ENCODE measurements around the gene ARG2. TPM values are rescaled to one million over a fixed set of nuclear protein-coding genes. Genes with fewer than 3 reads are reported as not detected.

ARG2 gene
- total RNA-seq, 1 donor from 2014 or later: 113 TPM

DNA sequence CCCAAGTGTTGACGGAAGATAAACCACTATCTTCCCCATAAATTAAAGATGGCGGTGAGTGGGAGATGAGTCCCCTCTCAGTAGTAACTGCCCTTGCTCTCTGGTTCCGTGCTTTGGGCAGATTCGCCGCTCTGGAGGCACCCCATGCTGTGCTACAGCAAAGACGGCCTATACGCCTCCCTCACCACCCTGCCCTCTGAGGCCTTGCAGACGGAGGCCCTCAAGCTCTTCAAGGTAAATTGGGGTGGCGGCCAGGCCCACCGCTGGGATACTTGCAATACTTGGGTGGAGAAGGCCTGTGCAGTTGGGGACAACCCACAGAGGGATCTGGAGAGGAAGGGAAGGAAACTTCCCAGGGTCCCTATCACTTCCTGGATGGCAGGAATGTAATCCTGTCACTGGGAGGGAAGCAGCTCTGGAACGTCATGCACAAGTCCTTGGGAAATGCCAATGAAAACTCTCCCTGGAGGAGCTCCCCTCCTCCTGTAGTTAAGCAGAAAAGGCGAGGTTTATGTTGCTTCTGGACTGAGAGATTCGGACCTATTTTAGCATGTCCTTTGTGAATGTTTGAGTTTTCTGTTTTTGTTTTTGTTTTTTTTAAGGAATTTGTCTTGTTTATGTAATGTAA, 42.4 kb upstream of the ARG2 start:
- Histone ChIP-seq H3K36me3 (ENCODE audit: control insufficient read depth, insufficient read depth, low read length) (no peaks in the 10 kb centered on the region), H3K27me3 (ENCODE audit: control insufficient read depth, insufficient read depth, low read length) (no peaks in the 10 kb centered on the region), H3K4me3 (ENCODE audit: low read depth, low read length) (no peak overlapping the region)
- FAIRE-seq (no peak), DNase-seq (ENCODE audit: low read depth) (no peak)
- TF ChIP-seq, protein P1, sequence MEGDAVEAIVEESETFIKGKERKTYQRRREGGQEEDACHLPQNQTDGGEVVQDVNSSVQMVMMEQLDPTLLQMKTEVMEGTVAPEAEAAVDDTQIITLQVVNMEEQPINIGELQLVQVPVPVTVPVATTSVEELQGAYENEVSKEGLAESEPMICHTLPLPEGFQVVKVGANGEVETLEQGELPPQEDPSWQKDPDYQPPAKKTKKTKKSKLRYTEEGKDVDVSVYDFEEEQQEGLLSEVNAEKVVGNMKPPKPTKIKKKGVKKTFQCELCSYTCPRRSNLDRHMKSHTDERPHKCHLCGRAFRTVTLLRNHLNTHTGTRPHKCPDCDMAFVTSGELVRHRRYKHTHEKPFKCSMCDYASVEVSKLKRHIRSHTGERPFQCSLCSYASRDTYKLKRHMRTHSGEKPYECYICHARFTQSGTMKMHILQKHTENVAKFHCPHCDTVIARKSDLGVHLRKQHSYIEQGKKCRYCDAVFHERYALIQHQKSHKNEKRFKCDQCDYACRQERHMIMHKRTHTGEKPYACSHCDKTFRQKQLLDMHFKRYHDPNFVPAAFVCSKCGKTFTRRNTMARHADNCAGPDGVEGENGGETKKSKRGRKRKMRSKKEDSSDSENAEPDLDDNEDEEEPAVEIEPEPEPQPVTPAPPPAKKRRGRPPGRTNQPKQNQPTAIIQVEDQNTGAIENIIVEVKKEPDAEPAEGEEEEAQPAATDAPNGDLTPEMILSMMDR (IDR thresholded peaks at IDR 0.05; ENCODE audit: insufficient read depth, low read length, severe bottlenecking): no peak

- no peak for FAIRE-seq
- TF ChIP-seq, protein P1 (IDR thresholded peaks at IDR 0.05; ENCODE audit: insufficient read depth, low read length, severe bottlenecking): no peak
- no peak overlapping the region for H3K4me3 ChIP-seq (ENCODE audit: low read depth, low read length)
- H3K36me3 ChIP-seq (ENCODE audit: control insufficient read depth, insufficient read depth, low read length): no peaks in the 10 kb centered on the region
- no peak for DNase-seq (ENCODE audit: low read depth)
- no peaks in the 10 kb centered on the region for H3K27me3 ChIP-seq (ENCODE audit: control insufficient read depth, insufficient read depth, low read length)
Observed at GRCh38 chr14:67577909-67578749, 41.6 kb upstream of the ARG2 start.

- TF ChIP-seq, protein P1 (IDR thresholded peaks at IDR 0.05; ENCODE audit: insufficient read depth, low read length, severe bottlenecking): no peak
- Histone ChIP-seq H3K4me3 (ENCODE audit: low read depth, low read length) (no peak overlapping the region), H3K27me3 (ENCODE audit: control insufficient read depth, insufficient read depth, low read length) (no peaks in the 10 kb centered on the region), H3K36me3 (ENCODE audit: control insufficient read depth, insufficient read depth, low read length) (no peaks in the 10 kb centered on the region)
- no peak for FAIRE-seq
- DNase-seq (ENCODE audit: low read depth): no peak
Observed at GRCh38 chr14:67579040-67579439, 40.7 kb upstream of the ARG2 start.

DNA sequence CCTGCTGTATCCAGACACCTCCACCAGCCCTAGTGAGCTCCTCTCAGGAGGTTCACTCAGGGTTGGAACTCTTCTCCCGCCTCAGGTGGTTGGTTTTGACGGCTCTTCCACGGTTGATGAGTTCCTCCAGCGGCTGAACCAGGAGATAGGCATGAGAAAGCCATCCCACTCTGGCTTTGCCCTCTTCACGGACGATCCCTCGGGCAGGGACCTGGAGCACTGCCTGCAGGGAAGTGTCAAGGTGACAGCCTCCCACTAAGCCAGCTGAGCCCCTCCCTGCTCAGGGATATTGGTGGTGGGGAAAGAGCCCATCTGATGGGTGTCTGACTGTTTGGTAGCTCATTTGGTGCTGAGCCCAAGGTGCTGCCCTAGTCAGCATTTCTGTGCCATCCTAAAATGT, 40.1 kb upstream of the ARG2 start:
- DNase-seq (ENCODE audit: low read depth) (no peak), FAIRE-seq (no peak)
- Histone ChIP-seq H3K4me3 (ENCODE audit: low read depth, low read length) (no peak overlapping the region), H3K36me3 (ENCODE audit: control insufficient read depth, insufficient read depth, low read length) (no peaks in the 10 kb centered on the region), H3K27me3 (ENCODE audit: control insufficient read depth, insufficient read depth, low read length) (no peaks in the 10 kb centered on the region)
- TF ChIP-seq, protein P1 (IDR thresholded peaks at IDR 0.05; ENCODE audit: insufficient read depth, low read length, severe bottlenecking): no peak

DNA sequence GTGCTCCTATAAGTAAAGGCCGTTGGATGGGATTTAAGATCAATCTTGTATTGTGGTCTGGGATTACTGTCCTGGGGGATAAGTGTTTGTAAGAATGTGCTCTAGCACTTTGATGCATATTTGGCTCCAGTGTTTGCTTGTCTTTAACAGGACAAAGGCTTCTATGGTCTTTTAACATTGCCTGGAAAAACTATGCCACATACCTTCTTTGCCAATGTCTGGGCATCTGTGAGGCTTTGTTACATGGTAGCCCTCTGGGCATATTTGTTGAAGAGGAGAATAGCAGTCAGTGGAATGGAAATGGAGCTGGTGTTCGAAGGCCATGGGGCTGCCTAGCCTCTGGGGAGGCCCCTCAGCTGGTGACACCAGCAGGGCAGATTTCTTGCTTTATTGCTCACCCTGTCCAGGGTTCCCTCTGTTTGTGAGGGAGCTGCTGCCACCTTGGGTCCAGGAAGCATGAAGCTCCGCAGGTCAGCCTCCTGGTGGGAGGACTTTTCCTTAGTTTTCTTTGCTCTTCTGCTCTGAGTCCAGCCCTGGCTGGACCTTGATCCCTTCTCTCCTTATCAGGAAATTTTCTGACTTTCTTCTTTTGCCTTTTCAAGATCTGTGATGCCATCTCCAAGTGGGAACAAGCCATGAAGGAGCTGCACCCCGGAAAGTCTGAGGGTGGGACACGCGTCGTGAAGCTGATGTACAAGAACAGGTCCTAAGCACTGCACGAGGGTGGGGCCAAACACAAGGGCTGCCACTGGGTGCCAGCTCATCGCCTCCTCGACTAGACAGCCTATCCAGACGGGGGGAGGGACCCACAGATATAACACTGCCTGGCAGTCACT, 39.2 kb upstream of the ARG2 start:
- no peak for FAIRE-seq
- no peak for DNase-seq (ENCODE audit: low read depth)
- no peaks in the 10 kb centered on the region for H3K27me3 ChIP-seq (ENCODE audit: control insufficient read depth, insufficient read depth, low read length)

More for the DNA sequence above, 39.2 kb upstream of the ARG2 start:
- TF ChIP-seq, protein P1 (IDR thresholded peaks at IDR 0.05; ENCODE audit: insufficient read depth, low read length, severe bottlenecking): no peak
- no peak overlapping the region for H3K4me3 ChIP-seq (ENCODE audit: low read depth, low read length)
- H3K36me3 ChIP-seq (ENCODE audit: control insufficient read depth, insufficient read depth, low read length): no peaks in the 10 kb centered on the region
